Gastroesophageal sphincter (tissue), 3 donors: ENCODE measurements around the gene GAGE12H.
"Not testable (repeated sequence)": the region's sequence is repeated elsewhere in the genome, so short reads cannot be mapped to it uniquely, and the experiment has no call there.

Experiments
- CTCF ChIP-seq, 4 experiments: fragments of 200-600 bp in 2 of 4; fragments of 450-650 bp in 2 of 4; sonication (generic) in 1 of 4; IDR thresholded peaks; one replicate each; pipeline ENCODE4 v1.5.1; 2017 to 2019; ENCODE audit warnings: antibody characterized with exemption in 4 of 4, mild to moderate bottlenecking in 2 of 4, moderate library complexity in 2 of 4
- POLR2A ChIP-seq, 2 donors: fragments of 450-650 bp; IDR thresholded peaks; one replicate each; pipeline ENCODE4 v1.6.1; 2017; ENCODE audit warnings: antibody characterized with exemption in 2 of 2, mild to moderate bottlenecking in 2 of 2, moderate library complexity in 1 of 2

GRCh38 chrX:49589196-49589595, 9.4 kb downstream of the GAGE12H start, which contains the start of gene GAGE2A:
- not testable (repeated sequence) for TF ChIP-seq POLR2A, CTCF (IDR thresholded peaks at IDR 0.05)
